GM21360 (cell line): Measurements from ENCODE around the gene APOL6.

Experiments used
- ATAC-seq: cut with Tn5 transposase; IDR thresholded peaks from one replicate; pipeline ENCODE4 v1.9.1; 2021; ENCODE audit warnings: mild to moderate bottlenecking, moderate library complexity; ENCODE audit not compliant: unreplicated experiment

Gene APOL6

GRCh38 chr22:35648066-35649025, at the start of gene APOL6:
Gene APOL6, plus strand, starts transcription at chr22:35648446. Its CDS starts 7,980 bp downstream, at chr22:35656426.
- no peak for ATAC-seq

- ATAC-seq, result no peak
Measured at GRCh38 chr22:35599364-35599763, 48.9 kb upstream of the APOL6 start.

- no peak for ATAC-seq
Measured at GRCh38 chr22:35600476-35600875, 47.8 kb upstream of the APOL6 start.

GRCh38 chr22:35601013-35601580, 47.1 kb upstream of the APOL6 start:
- no peak for ATAC-seq

GRCh38 chr22:35601743-35602615, 46.3 kb upstream of the APOL6 start:
- ATAC-seq, result no peak

GRCh38 chr22:35604621-35605368, 43.5 kb upstream of the APOL6 start:
- no peak for ATAC-seq

GRCh38 chr22:35605369-35605680, 42.9 kb upstream of the APOL6 start:
- ATAC-seq, result no peak

GRCh38 chr22:35605851-35606481, 42.3 kb upstream of the APOL6 start:
- ATAC-seq, result no peak

- no peak for ATAC-seq
Measured at GRCh38 chr22:35606916-35607315, 41.3 kb upstream of the APOL6 start.

- ATAC-seq, result no peak
Measured at GRCh38 chr22:35608088-35608487, 40.2 kb upstream of the APOL6 start.

GRCh38 chr22:35609261-35609660, 39.0 kb upstream of the APOL6 start:
- ATAC-seq, result no peak

GRCh38 chr22:35609761-35610160, 38.5 kb upstream of the APOL6 start:
- no peak for ATAC-seq

GRCh38 chr22:35610741-35611140, 37.5 kb upstream of the APOL6 start:
- no peak for ATAC-seq

- ATAC-seq, result no peak
Measured at GRCh38 chr22:35611200-35611890, 36.9 kb upstream of the APOL6 start.

- ATAC-seq, result no peak
Measured at GRCh38 chr22:35611891-35612576, 36.2 kb upstream of the APOL6 start.

- ATAC-seq, result no peak
Measured at GRCh38 chr22:35612903-35613302, 35.3 kb upstream of the APOL6 start.

- no peak for ATAC-seq
Measured at GRCh38 chr22:35614404-35614803, 33.8 kb upstream of the APOL6 start.

- ATAC-seq, result no peak
Measured at GRCh38 chr22:35615156-35615555, 33.1 kb upstream of the APOL6 start.

- ATAC-seq, result no peak
Measured at GRCh38 chr22:35616043-35616442, 32.2 kb upstream of the APOL6 start.
